Upper lobe of left lung (tissue), 6 donors: ENCODE measurements around the gene SPAG16. TPM values are rescaled to one million over a fixed set of nuclear protein-coding genes. Genes with fewer than 3 reads are reported as not detected.

Experiments used
- ATAC-seq, 2 donors: fragments of 200-7000 bp; cut with Tn5 transposase; one replicate each; pipeline ENCODE4 v1.9.1; 2022; ENCODE audit warnings: mild to moderate bottlenecking in 2 of 2, moderate library complexity in 2 of 2; ENCODE audit not compliant: low FRiP score in 2 of 2
- DNase-seq, 2 donors: peaks; one replicate each; pipeline ENCODE4 v3.0.0-alpha.2; 2019 to 2020
- H3K27ac ChIP-seq, 4 donors: fragments of 200-600 bp; sonication (generic); one replicate each; pipeline ENCODE4 v1.5.1; 2016 to 2019
- H3K27me3 ChIP-seq, 4 donors: fragments of 200-600 bp; sonication (generic); one replicate each; pipeline ENCODE4 v1.5.1; 2017 to 2019
- H3K36me3 ChIP-seq, 4 donors: fragments of 200-600 bp; sonication (generic); one replicate each; pipeline ENCODE4 v1.5.1; 2016 to 2019
- H3K4me1 ChIP-seq, 4 donors: fragments of 200-600 bp; sonication (generic); one replicate each; pipeline ENCODE4 v1.5.1; 2018 to 2019
- H3K4me3 ChIP-seq, 4 donors: fragments of 200-600 bp; sonication (generic); one replicate each; pipeline ENCODE4 v1.5.1; 2017 to 2019; ENCODE audit warnings: mild to moderate bottlenecking in 2 of 4, moderate library complexity in 1 of 4
- H3K9me3 ChIP-seq, 4 donors: fragments of 200-600 bp; sonication (generic); one replicate each; pipeline ENCODE4 v1.5.1; 2018 to 2019
- EP300 ChIP-seq, 4 donors: sonication (generic); formaldehyde crosslinking; IDR thresholded peaks; one replicate each; pipeline ENCODE4 v1.5.1; 2017; ENCODE audit warnings: antibody characterized with exemption in 4 of 4, control low read depth in 2 of 4
- POLR2A ChIP-seq, 4 donors: fragments of 450-650 bp; IDR thresholded peaks; one replicate each; pipeline ENCODE4 v1.5.1; 2016 to 2017; ENCODE audit warnings: antibody characterized with exemption in 4 of 4, mild to moderate bottlenecking in 2 of 4
- POLR2AphosphoS5 ChIP-seq, 2 donors: sonication (generic); formaldehyde crosslinking; IDR thresholded peaks; one replicate each; pipeline ENCODE4 v1.5.1; 2017; ENCODE audit warnings: antibody characterized with exemption in 2 of 2
- WGBS, 2 donors: methylation state at CpG; one replicate each; pipeline ENCODE4 v1.1.5; 2017 to 2018; 5-methylcytosine and 5-hydroxymethylcytosine counted together
- total RNA-seq, 6 donors: library from RNA; depleted of rRNA in 4 of 6; stranded (reverse); fragments of >200 nt in 4 of 6; gene quantifications; one replicate each; pipeline versions ENCODE4 v1.1.0 to v1.2.1, GENCODE V29; 2016 to 2021
- TF ChIP-seq, protein P1 (sequence below), 6 experiments: fragments of 450-650 bp in 4 of 6; fragments of 200-600 bp in 2 of 6; sonication (generic) in 2 of 6; IDR thresholded peaks; one replicate each; pipeline ENCODE4 v1.5.1; 2016 to 2019; ENCODE audit warnings: antibody characterized with exemption in 6 of 6
- donor health status: DM: no; HTN: no; CAD: no; lungs with moderate emphysema.
- donor health status: DM: no; HTN: yes; CAD: no; lungs with severe emphysema.

Gene SPAG16
- total RNA-seq, 6 donors from 2014 or later: 9.7 to 65.0 (median 12.9) TPM

DNA sequence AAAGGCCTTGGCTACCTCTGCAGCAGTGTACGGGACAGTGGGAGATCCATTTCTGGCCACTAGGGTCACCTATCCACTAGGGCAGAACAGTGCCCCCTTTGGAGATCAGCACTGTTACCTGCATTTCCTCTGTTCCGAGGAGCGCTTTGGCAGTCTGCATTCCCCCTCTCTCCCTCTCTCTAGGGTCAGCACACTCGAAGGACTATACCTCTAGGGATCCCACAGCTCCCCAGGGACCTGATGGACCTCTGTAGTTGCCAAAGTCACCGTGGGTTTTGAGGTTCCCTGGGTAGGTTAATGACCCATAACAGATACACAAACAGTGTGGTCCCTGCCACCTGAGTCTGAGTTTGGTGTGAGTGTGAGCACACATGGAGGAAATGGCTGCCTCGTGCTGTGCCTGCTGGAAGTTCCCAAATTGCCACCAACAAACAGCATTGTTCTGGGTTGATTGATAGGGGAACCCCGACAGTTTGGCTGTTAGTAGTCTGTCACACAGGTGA is 1026.8 kb downstream of the SPAG16 start:
- ATAC-seq: no peak

DNA sequence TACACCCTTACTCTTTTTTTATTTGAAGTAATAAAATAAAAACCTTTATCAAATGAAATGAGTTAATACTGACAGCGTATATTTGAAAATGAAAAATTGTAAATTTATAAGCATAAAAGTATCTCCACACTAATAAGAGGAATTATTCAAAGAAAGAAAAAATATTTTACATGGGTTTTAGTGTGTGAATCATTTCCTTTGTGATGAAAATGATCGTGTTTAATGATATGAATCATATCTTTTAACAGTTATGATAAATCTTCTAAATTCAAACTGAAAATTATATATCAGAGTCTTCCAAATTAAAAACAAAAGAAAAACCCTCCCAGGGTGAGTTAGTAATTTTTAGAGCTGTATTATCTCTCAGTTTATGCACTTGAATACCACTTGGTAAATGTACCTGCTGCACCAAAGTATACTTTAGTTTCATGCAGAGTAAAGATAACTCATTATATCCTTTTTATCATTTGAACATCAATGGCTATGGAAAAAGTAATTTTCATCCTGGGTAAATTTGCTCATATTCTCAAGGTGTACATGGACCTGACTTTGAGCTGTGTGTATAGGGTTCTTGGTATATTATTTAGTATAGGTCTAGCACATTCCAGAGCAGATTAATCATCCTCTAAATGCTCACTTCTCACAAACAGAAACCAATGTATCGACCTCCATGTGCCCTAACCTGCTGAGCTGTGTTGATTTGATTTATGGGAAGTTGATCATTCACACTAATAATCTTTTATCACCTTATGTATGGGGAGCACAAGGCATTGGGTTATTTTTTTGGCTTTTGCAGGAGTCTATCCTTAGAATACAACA is 1027.9 kb downstream of the SPAG16 start:
- no peak overlapping the region for H3K4me3 ChIP-seq
- no peak for DNase-seq
- H3K27ac ChIP-seq: no peak overlapping the region
- no peaks in the 10 kb centered on the region for H3K4me1 ChIP-seq
- H3K9me3 ChIP-seq: peaks cover 0 to 3% (median 0%) of the 10 kb centered on the region in 4 donors
- no peaks in the 10 kb centered on the region for H3K36me3 ChIP-seq
- H3K27me3 ChIP-seq: no peaks in the 10 kb centered on the region
- TF ChIP-seq POLR2A (IDR thresholded peaks at IDR 0.05): no peak
- TF ChIP-seq POLR2AphosphoS5 (IDR thresholded peaks at IDR 0.05): no peak
- no peak for TF ChIP-seq EP300 (IDR thresholded peaks at IDR 0.05)
- TF ChIP-seq, protein P1, sequence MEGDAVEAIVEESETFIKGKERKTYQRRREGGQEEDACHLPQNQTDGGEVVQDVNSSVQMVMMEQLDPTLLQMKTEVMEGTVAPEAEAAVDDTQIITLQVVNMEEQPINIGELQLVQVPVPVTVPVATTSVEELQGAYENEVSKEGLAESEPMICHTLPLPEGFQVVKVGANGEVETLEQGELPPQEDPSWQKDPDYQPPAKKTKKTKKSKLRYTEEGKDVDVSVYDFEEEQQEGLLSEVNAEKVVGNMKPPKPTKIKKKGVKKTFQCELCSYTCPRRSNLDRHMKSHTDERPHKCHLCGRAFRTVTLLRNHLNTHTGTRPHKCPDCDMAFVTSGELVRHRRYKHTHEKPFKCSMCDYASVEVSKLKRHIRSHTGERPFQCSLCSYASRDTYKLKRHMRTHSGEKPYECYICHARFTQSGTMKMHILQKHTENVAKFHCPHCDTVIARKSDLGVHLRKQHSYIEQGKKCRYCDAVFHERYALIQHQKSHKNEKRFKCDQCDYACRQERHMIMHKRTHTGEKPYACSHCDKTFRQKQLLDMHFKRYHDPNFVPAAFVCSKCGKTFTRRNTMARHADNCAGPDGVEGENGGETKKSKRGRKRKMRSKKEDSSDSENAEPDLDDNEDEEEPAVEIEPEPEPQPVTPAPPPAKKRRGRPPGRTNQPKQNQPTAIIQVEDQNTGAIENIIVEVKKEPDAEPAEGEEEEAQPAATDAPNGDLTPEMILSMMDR (IDR thresholded peaks at IDR 0.05): no peak
- 53 to 61% methylated on average over 3 of the region's 3 CpGs for WGBS, 2 donors
- no peak for ATAC-seq

More for the DNA sequence above, 1026.8 kb downstream of the SPAG16 start:
- TF ChIP-seq, protein P1 (IDR thresholded peaks at IDR 0.05): no peak
- TF ChIP-seq POLR2AphosphoS5 (IDR thresholded peaks at IDR 0.05): no peak
- TF ChIP-seq POLR2A (IDR thresholded peaks at IDR 0.05): no peak
- TF ChIP-seq EP300 (IDR thresholded peaks at IDR 0.05): no peak
- Histone ChIP-seq H3K4me3 (no peak overlapping the region), H3K9me3 (peaks cover 0 to 3% (median 0%) of the 10 kb centered on the region in 4 donors), H3K27ac (no peak overlapping the region), H3K27me3 (no peaks in the 10 kb centered on the region), H3K36me3 (no peaks in the 10 kb centered on the region), H3K4me1 (no peaks in the 10 kb centered on the region)
- 69 to 77% methylated on average over 6 of the region's 7 CpGs for WGBS, 2 donors
- no peak for DNase-seq

DNA sequence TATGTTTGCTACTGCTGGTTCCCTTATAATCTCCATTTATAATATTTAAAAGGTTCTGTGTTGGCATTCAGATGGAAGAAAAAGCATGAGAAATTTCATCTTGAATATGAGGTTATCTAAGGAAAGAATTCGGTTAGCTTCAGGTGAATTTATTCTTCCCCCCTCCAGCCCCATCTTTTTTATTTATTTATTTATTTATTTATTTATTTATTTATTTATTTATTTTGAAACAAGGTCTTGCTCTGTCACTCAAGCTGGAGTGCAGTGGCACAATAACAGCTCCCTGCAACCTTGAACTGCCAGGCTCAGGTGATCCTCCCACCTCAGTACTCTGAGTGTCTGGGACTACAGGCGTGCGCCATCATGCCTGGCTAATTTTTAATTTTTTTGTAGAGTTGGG is 1031.1 kb downstream of the SPAG16 start:
- no peak for TF ChIP-seq POLR2AphosphoS5 (IDR thresholded peaks at IDR 0.05)
- TF ChIP-seq POLR2A (IDR thresholded peaks at IDR 0.05): no peak
- no peak for TF ChIP-seq EP300 (IDR thresholded peaks at IDR 0.05)
- TF ChIP-seq, protein P1 (IDR thresholded peaks at IDR 0.05): no peak
- 89 to 91% methylated on average over 3 of the region's 3 CpGs for WGBS, 2 donors
- Histone ChIP-seq H3K4me3 (no peak overlapping the region), H3K36me3 (no peaks in the 10 kb centered on the region), H3K27ac (no peak overlapping the region), H3K27me3 (no peaks in the 10 kb centered on the region), H3K4me1 (no peaks in the 10 kb centered on the region), H3K9me3 (no peaks in the 10 kb centered on the region)
- ATAC-seq (no peak), DNase-seq (no peak)

DNA sequence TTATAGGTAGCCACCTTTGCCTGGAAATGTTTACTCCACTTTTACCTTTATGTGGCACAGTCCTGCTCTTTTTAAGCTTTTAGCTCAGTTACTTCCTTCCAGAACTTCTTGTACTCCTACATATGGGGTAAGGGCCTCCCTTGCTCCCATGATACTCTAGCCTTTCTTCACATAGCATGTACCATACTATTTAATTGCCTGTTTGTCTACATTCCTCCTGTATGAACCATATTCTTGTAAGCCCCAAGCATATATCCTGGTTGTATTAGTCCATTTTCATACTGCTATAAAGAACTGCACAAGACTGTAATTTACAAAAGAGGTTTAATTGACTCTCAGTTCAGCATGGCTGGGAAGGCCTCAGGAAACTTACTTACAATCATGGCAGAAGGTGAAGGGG is 1035.9 kb downstream of the SPAG16 start:
- Histone ChIP-seq H3K4me3 (no peak overlapping the region), H3K36me3 (no peaks in the 10 kb centered on the region), H3K4me1 (no peaks in the 10 kb centered on the region), H3K9me3 (no peaks in the 10 kb centered on the region), H3K27me3 (no peaks in the 10 kb centered on the region), H3K27ac (no peak overlapping the region)
- DNase-seq (no peak), ATAC-seq (no peak)
- TF ChIP-seq EP300 (IDR thresholded peaks at IDR 0.05): no peak
- TF ChIP-seq, protein P1 (IDR thresholded peaks at IDR 0.05): no peak
- no peak for TF ChIP-seq POLR2A (IDR thresholded peaks at IDR 0.05)
- no peak for TF ChIP-seq POLR2AphosphoS5 (IDR thresholded peaks at IDR 0.05)
